NCI-H69 (cell line): ENCODE measurements around the gene SMIM41.

Experiments used
- DNase-seq: peaks from one replicate; lab custom pipeline; 2025; lab: John Stamatoyannopoulos, UW

Gene SMIM41

GRCh38 chr12:52147367-52147963, 68.0 kb downstream of the SMIM41 start:
- peak; percentile 62 for DNase-seq

- peak; percentile 58 for DNase-seq
Observed at GRCh38 chr12:52147964-52148463, 68.5 kb downstream of the SMIM41 start.

GRCh38 chr12:52148464-52149181, 69.1 kb downstream of the SMIM41 start:
- DNase-seq: peak; percentile 93

- DNase-seq: peak; percentile 54
Observed at GRCh38 chr12:52149182-52149641, 69.7 kb downstream of the SMIM41 start.

- no peak for DNase-seq
Observed at GRCh38 chr12:52149651-52150241, 70.2 kb downstream of the SMIM41 start.

GRCh38 chr12:52151153-52151836, 71.8 kb downstream of the SMIM41 start:
- DNase-seq: no peak

- peak; percentile 85 for DNase-seq
Observed at GRCh38 chr12:52151837-52152783, 72.6 kb downstream of the SMIM41 start.

GRCh38 chr12:52152905-52153317, 73.4 kb downstream of the SMIM41 start:
- DNase-seq: no peak

- peak; percentile 50 for DNase-seq
Observed at GRCh38 chr12:52155048-52155868, 75.8 kb downstream of the SMIM41 start.

GRCh38 chr12:52156311-52156710, 76.8 kb downstream of the SMIM41 start:
- DNase-seq: no peak

GRCh38 chr12:52156757-52157565, 77.5 kb downstream of the SMIM41 start:
- DNase-seq: peak; percentile 85

GRCh38 chr12:52157566-52158150, 78.2 kb downstream of the SMIM41 start:
- DNase-seq: no peak
